ENCODE data around the gene EPHA7. TPM values are rescaled to one million over a fixed set of nuclear protein-coding genes. Genes with fewer than 3 reads are reported as not detected.

Gene EPHA7
- polyA plus RNA-seq, 1 donor from 2014 or later: 17.4 TPM

DNA sequence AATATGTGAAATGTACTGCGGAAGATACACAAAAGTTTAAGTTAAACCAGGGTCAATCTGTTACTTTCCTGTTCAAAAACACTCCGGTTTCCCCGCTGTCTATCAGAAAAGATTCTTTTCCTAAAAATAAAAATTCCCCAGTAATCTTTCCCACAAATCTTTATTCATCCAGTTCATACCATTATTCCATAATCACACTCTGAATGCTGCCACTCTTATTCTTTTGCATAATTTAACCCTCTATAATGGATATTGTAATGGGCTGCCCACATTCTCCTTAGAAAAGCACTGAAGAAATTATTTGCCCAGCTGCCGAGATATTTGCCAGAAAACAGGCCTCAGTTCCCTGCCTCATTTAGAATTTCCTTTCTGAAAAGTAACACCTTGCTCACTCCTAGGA is 68.6 kb downstream of the EPHA7 start:
- no peak overlapping the region for H3K9ac ChIP-seq (ENCODE audit: low read length)
- H3K36me3 ChIP-seq (ENCODE audit: insufficient read depth, low read length): no peaks in the 10 kb centered on the region
- peaks cover 5% of the 10 kb centered on the region for H3K9me3 ChIP-seq (ENCODE audit: low read length)
- TF ChIP-seq, protein P1, sequence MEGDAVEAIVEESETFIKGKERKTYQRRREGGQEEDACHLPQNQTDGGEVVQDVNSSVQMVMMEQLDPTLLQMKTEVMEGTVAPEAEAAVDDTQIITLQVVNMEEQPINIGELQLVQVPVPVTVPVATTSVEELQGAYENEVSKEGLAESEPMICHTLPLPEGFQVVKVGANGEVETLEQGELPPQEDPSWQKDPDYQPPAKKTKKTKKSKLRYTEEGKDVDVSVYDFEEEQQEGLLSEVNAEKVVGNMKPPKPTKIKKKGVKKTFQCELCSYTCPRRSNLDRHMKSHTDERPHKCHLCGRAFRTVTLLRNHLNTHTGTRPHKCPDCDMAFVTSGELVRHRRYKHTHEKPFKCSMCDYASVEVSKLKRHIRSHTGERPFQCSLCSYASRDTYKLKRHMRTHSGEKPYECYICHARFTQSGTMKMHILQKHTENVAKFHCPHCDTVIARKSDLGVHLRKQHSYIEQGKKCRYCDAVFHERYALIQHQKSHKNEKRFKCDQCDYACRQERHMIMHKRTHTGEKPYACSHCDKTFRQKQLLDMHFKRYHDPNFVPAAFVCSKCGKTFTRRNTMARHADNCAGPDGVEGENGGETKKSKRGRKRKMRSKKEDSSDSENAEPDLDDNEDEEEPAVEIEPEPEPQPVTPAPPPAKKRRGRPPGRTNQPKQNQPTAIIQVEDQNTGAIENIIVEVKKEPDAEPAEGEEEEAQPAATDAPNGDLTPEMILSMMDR (IDR thresholded peaks at IDR 0.05; ENCODE audit: poor library complexity, severe bottlenecking): no peak
- no peak for TF ChIP-seq SMC3 (conservative IDR thresholded peaks at IDR 0.05; ENCODE audit: poor library complexity)
- TF ChIP-seq RAD21 (conservative IDR thresholded peaks at IDR 0.05): no peak
- no peak for TF ChIP-seq MXI1 (conservative IDR thresholded peaks at IDR 0.05; ENCODE audit: poor library complexity, severe bottlenecking)
- TF ChIP-seq, protein P2, sequence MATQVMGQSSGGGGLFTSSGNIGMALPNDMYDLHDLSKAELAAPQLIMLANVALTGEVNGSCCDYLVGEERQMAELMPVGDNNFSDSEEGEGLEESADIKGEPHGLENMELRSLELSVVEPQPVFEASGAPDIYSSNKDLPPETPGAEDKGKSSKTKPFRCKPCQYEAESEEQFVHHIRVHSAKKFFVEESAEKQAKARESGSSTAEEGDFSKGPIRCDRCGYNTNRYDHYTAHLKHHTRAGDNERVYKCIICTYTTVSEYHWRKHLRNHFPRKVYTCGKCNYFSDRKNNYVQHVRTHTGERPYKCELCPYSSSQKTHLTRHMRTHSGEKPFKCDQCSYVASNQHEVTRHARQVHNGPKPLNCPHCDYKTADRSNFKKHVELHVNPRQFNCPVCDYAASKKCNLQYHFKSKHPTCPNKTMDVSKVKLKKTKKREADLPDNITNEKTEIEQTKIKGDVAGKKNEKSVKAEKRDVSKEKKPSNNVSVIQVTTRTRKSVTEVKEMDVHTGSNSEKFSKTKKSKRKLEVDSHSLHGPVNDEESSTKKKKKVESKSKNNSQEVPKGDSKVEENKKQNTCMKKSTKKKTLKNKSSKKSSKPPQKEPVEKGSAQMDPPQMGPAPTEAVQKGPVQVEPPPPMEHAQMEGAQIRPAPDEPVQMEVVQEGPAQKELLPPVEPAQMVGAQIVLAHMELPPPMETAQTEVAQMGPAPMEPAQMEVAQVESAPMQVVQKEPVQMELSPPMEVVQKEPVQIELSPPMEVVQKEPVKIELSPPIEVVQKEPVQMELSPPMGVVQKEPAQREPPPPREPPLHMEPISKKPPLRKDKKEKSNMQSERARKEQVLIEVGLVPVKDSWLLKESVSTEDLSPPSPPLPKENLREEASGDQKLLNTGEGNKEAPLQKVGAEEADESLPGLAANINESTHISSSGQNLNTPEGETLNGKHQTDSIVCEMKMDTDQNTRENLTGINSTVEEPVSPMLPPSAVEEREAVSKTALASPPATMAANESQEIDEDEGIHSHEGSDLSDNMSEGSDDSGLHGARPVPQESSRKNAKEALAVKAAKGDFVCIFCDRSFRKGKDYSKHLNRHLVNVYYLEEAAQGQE (IDR thresholded peaks at IDR 0.05; ENCODE audit: borderline replicate concordance): no peak
- no peak for TF ChIP-seq POLR2AphosphoS5 (IDR thresholded peaks at IDR 0.05)
- TF ChIP-seq TAF1 (IDR thresholded peaks at IDR 0.05; ENCODE audit: low read depth): no peak
- no peak for TF ChIP-seq EZH2 (IDR thresholded peaks at IDR 0.05; ENCODE audit: borderline replicate concordance, insufficient read depth, low read length, poor library complexity, severe bottlenecking)
- TF ChIP-seq EP300 (conservative IDR thresholded peaks at IDR 0.05; ENCODE audit: poor library complexity, severe bottlenecking): no peak
- H3F3A ChIP-seq (ENCODE audit: insufficient read depth, low read length, poor library complexity, severe bottlenecking): no peaks in the 10 kb centered on the region
- no peaks in the 10 kb centered on the region for H3K79me2 ChIP-seq (replicated peaks; ENCODE audit: insufficient read depth, low read length)
- no peak overlapping the region for H3K4me3 ChIP-seq (ENCODE audit: low read length)
- no peaks in the 10 kb centered on the region for H3K9me2 ChIP-seq (ENCODE audit: insufficient read depth, low read length)
- H2AFZ ChIP-seq (ENCODE audit: low read depth, low read length): no peak overlapping the region
- no peaks in the 10 kb centered on the region for H3K27me3 ChIP-seq (ENCODE audit: insufficient read depth, low read depth, low read length)
- H3K4me2 ChIP-seq (ENCODE audit: low read length): no peak overlapping the region
- H4K20me1 ChIP-seq (ENCODE audit: insufficient read depth): no peaks in the 10 kb centered on the region
- no peak overlapping the region for H3K27ac ChIP-seq (ENCODE audit: low read length)

DNA sequence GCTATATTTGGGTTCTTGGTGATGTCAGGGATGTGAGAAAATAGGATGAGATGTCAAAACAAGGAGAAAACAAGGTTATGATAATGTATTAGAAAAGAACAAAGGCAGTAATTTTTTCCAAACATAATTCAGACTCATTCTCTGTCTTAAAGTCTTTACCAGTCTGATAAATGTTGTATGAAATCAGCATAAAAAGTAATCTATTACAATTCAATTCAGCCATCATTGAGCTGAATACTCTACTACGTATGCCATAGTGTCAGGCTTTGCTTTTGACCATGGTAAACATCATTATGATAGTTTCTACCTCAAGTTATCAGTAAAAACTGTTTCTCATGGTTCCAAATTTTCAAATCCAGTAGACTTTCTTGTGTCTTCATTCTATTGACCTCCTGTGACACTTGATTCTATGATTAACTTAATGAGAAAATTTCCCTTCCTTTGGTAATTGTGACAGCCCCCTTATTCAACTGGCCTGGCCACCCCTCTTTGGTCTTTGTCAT is 75.0 kb downstream of the EPHA7 start:
- Histone ChIP-seq H3K36me3 (ENCODE audit: insufficient read depth, low read length) (no peaks in the 10 kb centered on the region), H3K27me3 (ENCODE audit: insufficient read depth, low read depth, low read length) (no peaks in the 10 kb centered on the region), H3K27ac (ENCODE audit: low read length) (no peak overlapping the region), H4K20me1 (ENCODE audit: insufficient read depth) (no peaks in the 10 kb centered on the region), H3K4me2 (ENCODE audit: low read length) (no peak overlapping the region), H3K9ac (ENCODE audit: low read length) (no peak overlapping the region), H3K4me3 (ENCODE audit: low read length) (no peak overlapping the region), H3F3A (ENCODE audit: insufficient read depth, low read length, poor library complexity, severe bottlenecking) (no peaks in the 10 kb centered on the region), H3K9me2 (ENCODE audit: insufficient read depth, low read length) (no peaks in the 10 kb centered on the region), H3K9me3 (ENCODE audit: low read length) (no peaks in the 10 kb centered on the region), H2AFZ (ENCODE audit: low read depth, low read length) (no peak overlapping the region), H3K79me2 (replicated peaks; ENCODE audit: insufficient read depth, low read length) (no peaks in the 10 kb centered on the region)
- TF ChIP-seq, protein P1 (IDR thresholded peaks at IDR 0.05; ENCODE audit: poor library complexity, severe bottlenecking): no peak
- TF ChIP-seq SMC3 (conservative IDR thresholded peaks at IDR 0.05; ENCODE audit: poor library complexity) (no peak), EZH2 (IDR thresholded peaks at IDR 0.05; ENCODE audit: borderline replicate concordance, insufficient read depth, low read length, poor library complexity, severe bottlenecking) (no peak), EP300 (conservative IDR thresholded peaks at IDR 0.05; ENCODE audit: poor library complexity, severe bottlenecking) (no peak)

Data from neural cell (in vitro differentiated cells).